H9 (cell line): ENCODE results near the gene WARS2. TPM values are rescaled to one million over a fixed set of nuclear protein-coding genes. Genes with fewer than 3 reads are reported as not detected.

ENCODE experiments used
- DNase-seq: peaks from one replicate; pipeline ENCODE4 v3.0.0-alpha.2; 2017
- H2AFZ ChIP-seq: one replicate; pipeline ENCODE4 v1.6.1; 2013; ENCODE audit warnings: mild to moderate bottlenecking, low read length, control low read depth, moderate library complexity
- H2AK5ac ChIP-seq: 2 replicates; pipeline ENCODE4 v1.6.1; 2013; ENCODE audit warnings: low read length, control low read depth, mixed read lengths; ENCODE audit not compliant: insufficient read length
- H2BK120ac ChIP-seq: one replicate; pipeline ENCODE4 v1.6.1; 2013; ENCODE audit warnings: low read depth, mild to moderate bottlenecking, low read length, control low read depth, inconsistent platforms; ENCODE audit not compliant: poor library complexity, severe bottlenecking
- H2BK12ac ChIP-seq: 2 replicates; pipeline ENCODE4 v1.6.1; 2013; ENCODE audit warnings: low read length, control low read depth, mixed read lengths, low read depth; ENCODE audit not compliant: insufficient read length
- H2BK15ac ChIP-seq: 2 replicates; pipeline ENCODE4 v1.6.1; 2013; ENCODE audit warnings: low read depth, low read length, control low read depth
- H2BK20ac ChIP-seq: one replicate; pipeline ENCODE4 v1.6.1; 2013; ENCODE audit warnings: low read depth, mild to moderate bottlenecking, low read length, control low read depth, inconsistent platforms; ENCODE audit not compliant: poor library complexity, severe bottlenecking
- H2BK5ac ChIP-seq: 2 replicates; pipeline ENCODE4 v1.6.1; 2013; ENCODE audit warnings: low read length, control low read depth, mixed read lengths; ENCODE audit not compliant: insufficient read length
- H3K14ac ChIP-seq: 2 replicates; pipeline ENCODE4 v1.6.1; 2013; ENCODE audit warnings: low read length, control low read depth; ENCODE audit not compliant: insufficient read depth
- H3K18ac ChIP-seq: 2 replicates; pipeline ENCODE4 v1.6.1; 2013; ENCODE audit warnings: low read depth, mild to moderate bottlenecking, mixed read lengths, low read length, control low read depth; ENCODE audit not compliant: insufficient read length
- H3K23ac ChIP-seq: 2 replicates; pipeline ENCODE4 v1.6.1; 2013; ENCODE audit warnings: low read length, control low read depth, mixed read lengths, low read depth; ENCODE audit not compliant: insufficient read length
- H3K23me2 ChIP-seq: 2 replicates; pipeline ENCODE4 v1.6.1; 2013; ENCODE audit warnings: low read depth, mild to moderate bottlenecking, mixed read lengths, low read length, control low read depth; ENCODE audit not compliant: insufficient read length, poor library complexity, severe bottlenecking
- H3K27ac ChIP-seq: 2 replicates; pipeline ENCODE4 v1.5.1; 2013; ENCODE audit warnings: low read length, control low read depth, mixed read lengths, low read depth; ENCODE audit not compliant: insufficient read length
- H3K27me3 ChIP-seq: 2 replicates; pipeline ENCODE4 v1.6.1; 2013; ENCODE audit warnings: low read length, control low read depth, inconsistent platforms; ENCODE audit not compliant: insufficient read depth
- H3K4ac ChIP-seq: 2 replicates; pipeline ENCODE4 v1.6.1; 2013; ENCODE audit warnings: low read depth, mild to moderate bottlenecking, control low read depth, inconsistent platforms, low read length, moderate library complexity
- H3K4me1 ChIP-seq: 2 replicates; pipeline ENCODE4 v1.6.1; 2013; ENCODE audit warnings: low read length, control low read depth, inconsistent platforms; ENCODE audit not compliant: insufficient read depth
- H3K4me2 ChIP-seq: 2 replicates; pipeline ENCODE4 v1.6.1; 2013; ENCODE audit warnings: low read length, control low read depth, mixed read lengths; ENCODE audit not compliant: insufficient read length, insufficient read depth
- H3K56ac ChIP-seq: 2 replicates; pipeline ENCODE4 v1.6.1; 2013; ENCODE audit warnings: low read depth, mild to moderate bottlenecking, mixed read lengths, low read length, control low read depth; ENCODE audit not compliant: insufficient read length
- H3K79me1 ChIP-seq: 2 replicates; pipeline ENCODE4 v1.6.1; 2013; ENCODE audit warnings: low read depth, mild to moderate bottlenecking, moderate library complexity, low read length, control low read depth, inconsistent platforms; ENCODE audit not compliant: insufficient read depth, poor library complexity, severe bottlenecking
- H3K79me2 ChIP-seq: 2 replicates; pipeline ENCODE4 v1.6.1; 2013; ENCODE audit warnings: low read length, control low read depth, inconsistent platforms; ENCODE audit not compliant: insufficient read depth
- H3K9ac ChIP-seq: 2 replicates; pipeline ENCODE4 v1.6.1; 2013; ENCODE audit warnings: low read length, control low read depth, mixed read lengths; ENCODE audit not compliant: insufficient read length; ENCODE audit errors: extremely low read depth
- H3K9me3 ChIP-seq: one replicate; pipeline ENCODE4 v1.6.1; 2013; ENCODE audit warnings: low read depth, low read length, inconsistent platforms; ENCODE audit not compliant: control insufficient read depth
- H3T11ph ChIP-seq: one replicate; pipeline ENCODE4 v1.6.1; 2013; ENCODE audit warnings: mild to moderate bottlenecking, low read length, control low read depth, inconsistent platforms
- H4K20me1 ChIP-seq: one replicate; pipeline ENCODE4 v1.6.1; 2013; ENCODE audit not compliant: control insufficient read depth, insufficient read length, insufficient read depth
- H4K5ac ChIP-seq: 2 replicates; pipeline ENCODE4 v1.6.1; 2013; ENCODE audit warnings: low read depth, mild to moderate bottlenecking, mixed read lengths, low read length, control low read depth; ENCODE audit not compliant: insufficient read length
- H4K8ac ChIP-seq: replicated peaks from 2 replicates; pipeline ENCODE4 v1.6.1; 2013; ENCODE audit warnings: low read length, control low read depth, mixed read lengths, low read depth; ENCODE audit not compliant: insufficient read length
- H4K91ac ChIP-seq: 2 replicates; pipeline ENCODE4 v1.6.1; 2013; ENCODE audit warnings: low read depth, mild to moderate bottlenecking, moderate library complexity, mixed read lengths, low read length, control low read depth; ENCODE audit not compliant: insufficient read length
- H3K27ac Mint-ChIP-seq, 3 experiments: 2 replicates in 2 of 3; 3 replicates in 1 of 3; pipeline ENCODE4 v1.8.0; 2020 to 2021; ENCODE audit warnings: mixed read lengths in 3 of 3, mild to moderate bottlenecking in 1 of 3, moderate library complexity in 1 of 3
- H3K27me3 Mint-ChIP-seq: 2 replicates; pipeline ENCODE4 v1.8.0; 2021; ENCODE audit warnings: low read depth, mild to moderate bottlenecking, moderate library complexity, mixed read lengths
- H3K36me3 Mint-ChIP-seq, 3 experiments: 2 replicates in 2 of 3; 3 replicates in 1 of 3; pipeline ENCODE4 v1.8.0; 2020 to 2021; ENCODE audit warnings: low read depth in 3 of 3, mixed read lengths in 3 of 3; ENCODE audit not compliant: insufficient read depth in 1 of 3
- H3K4me1 Mint-ChIP-seq, 2 experiments: 2 replicates each; pipeline ENCODE4 v1.8.0; 2020; ENCODE audit warnings: mixed read lengths in 2 of 2
- H3K4me3 Mint-ChIP-seq, 2 experiments: 2 replicates in 1 of 2; 3 replicates in 1 of 2; pipeline ENCODE4 v1.8.0; 2020 to 2021; ENCODE audit warnings: mild to moderate bottlenecking in 2 of 2, mixed read lengths in 2 of 2, moderate library complexity in 1 of 2
- H3K9me3 Mint-ChIP-seq, 2 experiments: 2 replicates in 1 of 2; 3 replicates in 1 of 2; pipeline ENCODE4 v1.8.0; 2020; ENCODE audit warnings: mild to moderate bottlenecking in 2 of 2, mixed read lengths in 2 of 2, moderate library complexity in 1 of 2
- WGBS: extraction: QIAGEN DNeasy Blood & Tissue Kit; methylation state at CpG from one replicate; pipeline ENCODE4 v1.1.7; 2013; ENCODE audit warnings: missing lambda C conversion rate, low lambda C conversion rate, mixed read lengths; ENCODE audit not compliant: insufficient read length; ENCODE audit errors: extremely low coverage; 5-methylcytosine and 5-hydroxymethylcytosine counted together
- total RNA-seq: library from RNA; stranded (reverse); gene quantifications from 2 replicates; pipeline ENCODE4 v1.2.1, GENCODE V29; 2021
- TF ChIP-seq, protein P1 (sequence below): fragments of 200-600 bp; sonication (generic); conservative IDR thresholded peaks from 3 replicates; pipeline ENCODE4 v1.8.0; 2021; ENCODE audit warnings: antibody characterized with exemption, mild to moderate bottlenecking

WARS2 gene
- total RNA-seq, 1 experiment from 2014 or later: 9.7 TPM

DNA sequence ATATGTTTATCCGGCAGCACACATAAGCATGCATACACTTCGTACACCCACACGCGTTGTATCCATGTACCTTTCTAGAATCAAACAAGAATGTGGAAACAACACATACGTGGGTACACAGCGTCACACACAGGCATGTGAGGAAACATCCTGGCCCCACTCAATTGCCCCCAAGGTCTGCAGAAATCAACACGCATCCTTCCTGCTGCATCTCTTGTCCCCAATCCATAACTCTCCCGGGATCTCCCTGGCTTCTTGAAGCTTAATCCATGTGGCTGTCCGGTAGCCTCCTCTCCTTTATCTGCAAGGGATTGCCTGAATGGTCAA lies 146.8 kb downstream of the WARS2 start:
- H3K36me3 Mint-ChIP-seq: peaks cover 0 to 3% (median 2%) of the 10 kb centered on the region in 3 experiments; a peak in 1 of 7 replicates
- H3K27me3 ChIP-seq: peaks cover 96% of the 10 kb centered on the region

More for the DNA sequence above, 146.8 kb downstream of the WARS2 start:
- DNase-seq: no peak
- no CpG with 5 or more reads among the region's 9 CpGs for WGBS
- Histone ChIP-seq H4K91ac (no peak overlapping the region), H4K8ac (no peak overlapping the region), H2AFZ (no peak overlapping the region), H2BK120ac (no peak overlapping the region), H3K9me3 (no peaks in the 10 kb centered on the region), H3K18ac (no peak overlapping the region), H3K23me2 (peaks cover 4% of the 10 kb centered on the region), H3K23ac (no peak overlapping the region), H2AK5ac (no peak overlapping the region), H3K79me2 (no peaks in the 10 kb centered on the region), H3T11ph (no peak overlapping the region), H4K5ac (no peak overlapping the region), H3K14ac (no peak overlapping the region), H3K79me1 (no peaks in the 10 kb centered on the region), H4K20me1 (no peaks in the 10 kb centered on the region), H2BK20ac (no peak overlapping the region), H2BK12ac (no peak overlapping the region), H3K4me2 (peak overlapping the region; percentile 18), H3K56ac (no peak overlapping the region), H3K4me1 (no peaks in the 10 kb centered on the region; the same call in 1 of the 2 replicates), H3K9ac (no peak overlapping the region), H3K27ac (no peak overlapping the region), H3K4ac (no peak overlapping the region), H2BK5ac (no peak overlapping the region), H2BK15ac (no peak overlapping the region)
- peaks cover 25 to 43% of the 10 kb centered on the region in 2 experiments for H3K4me1 Mint-ChIP-seq
- peak overlapping the region in 1 of 2 experiments; percentile 44; a peak in 1 of 5 replicates for H3K4me3 Mint-ChIP-seq
- H3K27ac Mint-ChIP-seq: no peak overlapping the region
- peaks cover 2 to 7% of the 10 kb centered on the region in 2 experiments; a peak in 3 of 5 replicates for H3K9me3 Mint-ChIP-seq
- TF ChIP-seq, protein P1, sequence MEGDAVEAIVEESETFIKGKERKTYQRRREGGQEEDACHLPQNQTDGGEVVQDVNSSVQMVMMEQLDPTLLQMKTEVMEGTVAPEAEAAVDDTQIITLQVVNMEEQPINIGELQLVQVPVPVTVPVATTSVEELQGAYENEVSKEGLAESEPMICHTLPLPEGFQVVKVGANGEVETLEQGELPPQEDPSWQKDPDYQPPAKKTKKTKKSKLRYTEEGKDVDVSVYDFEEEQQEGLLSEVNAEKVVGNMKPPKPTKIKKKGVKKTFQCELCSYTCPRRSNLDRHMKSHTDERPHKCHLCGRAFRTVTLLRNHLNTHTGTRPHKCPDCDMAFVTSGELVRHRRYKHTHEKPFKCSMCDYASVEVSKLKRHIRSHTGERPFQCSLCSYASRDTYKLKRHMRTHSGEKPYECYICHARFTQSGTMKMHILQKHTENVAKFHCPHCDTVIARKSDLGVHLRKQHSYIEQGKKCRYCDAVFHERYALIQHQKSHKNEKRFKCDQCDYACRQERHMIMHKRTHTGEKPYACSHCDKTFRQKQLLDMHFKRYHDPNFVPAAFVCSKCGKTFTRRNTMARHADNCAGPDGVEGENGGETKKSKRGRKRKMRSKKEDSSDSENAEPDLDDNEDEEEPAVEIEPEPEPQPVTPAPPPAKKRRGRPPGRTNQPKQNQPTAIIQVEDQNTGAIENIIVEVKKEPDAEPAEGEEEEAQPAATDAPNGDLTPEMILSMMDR: no peak
- H3K27me3 Mint-ChIP-seq: peaks cover 100% of the 10 kb centered on the region
